SK-N-MC (cell line): ENCODE results near the gene DTD1.

Experiments
- DNase-seq: peaks from one replicate; pipeline ENCODE4 v3.0.0-alpha.2; 2011; ENCODE audit warnings: low read depth, low spot score
- H3K27ac ChIP-seq: fragments of 200-600 bp; sonication (generic); 2 replicates; pipeline ENCODE4 v1.5.1; 2016; ENCODE audit warnings: mixed run types
- H3K36me3 ChIP-seq: fragments of 200-600 bp; sonication (generic); 2 replicates; pipeline ENCODE4 v1.6.1; 2017; ENCODE audit warnings: antibody characterized with exemption, low read length, mixed read lengths; ENCODE audit not compliant: insufficient read depth
- H3K4me3 ChIP-seq: fragments of 200-600 bp; sonication (generic); 2 replicates; pipeline ENCODE4 v1.5.1; 2016
- H3K9ac ChIP-seq: fragments of 200-600 bp; sonication (generic); 2 replicates; pipeline ENCODE4 v1.8.0; 2017; ENCODE audit warnings: mixed run types, mixed read lengths; ENCODE audit not compliant: insufficient read length
- H3K9me3 ChIP-seq: fragments of 200-600 bp; sonication (generic); 2 replicates; pipeline ENCODE4 v1.6.1; 2017; ENCODE audit warnings: low read depth, mild to moderate bottlenecking, antibody characterized with exemption, low read length, moderate library complexity, mixed read lengths
- EZH2 ChIP-seq: fragments of 200-600 bp; sonication (generic); IDR thresholded peaks from one replicate; pipeline ENCODE4 v1.6.1; 2017; ENCODE audit warnings: antibody characterized with exemption
- FOXP2 ChIP-seq: optimal IDR thresholded peaks from 2 replicates; pipeline ENCODE3; 2011; ENCODE audit warnings: mild to moderate bottlenecking, moderate library complexity; ENCODE audit not compliant: insufficient read depth; ENCODE audit errors: extremely low read length, control extremely low read depth
- POLR2AphosphoS5 ChIP-seq: IDR thresholded peaks from 2 replicates; pipeline ENCODE4 v1.6.1; 2012; ENCODE audit warnings: mild to moderate bottlenecking, low read depth, low read length, borderline replicate concordance

Gene DTD1

GRCh38 chr20:18678549-18679419, 90.9 kb downstream of the DTD1 start:
- DNase-seq, result no peak

GRCh38 chr20:18683839-18684238, 96.0 kb downstream of the DTD1 start:
- TF ChIP-seq FOXP2 (no peak), EZH2 (no peak), POLR2AphosphoS5 (no peak)
- Histone ChIP-seq H3K36me3 (no peaks in the 10 kb centered on the region), H3K9ac (no peak overlapping the region), H3K27ac (no peak overlapping the region), H3K4me3 (no peak overlapping the region), H3K9me3 (no peaks in the 10 kb centered on the region)
- no peak for DNase-seq

More at GRCh38 chr20:18678549-18679419, 90.9 kb downstream of the DTD1 start:
- no peaks in the 10 kb centered on the region for H3K9me3 ChIP-seq
- H3K36me3 ChIP-seq, result no peaks in the 10 kb centered on the region
- H3K27ac ChIP-seq, result no peak overlapping the region
- H3K4me3 ChIP-seq, result no peak overlapping the region
- TF ChIP-seq FOXP2 (no peak), EZH2 (no peak), POLR2AphosphoS5 (no peak)
- H3K9ac ChIP-seq, result no peak overlapping the region

GRCh38 chr20:18684775-18685174, 96.9 kb downstream of the DTD1 start:
- Histone ChIP-seq H3K27ac (no peak overlapping the region), H3K9ac (no peak overlapping the region), H3K9me3 (no peaks in the 10 kb centered on the region), H3K4me3 (no peak overlapping the region), H3K36me3 (no peaks in the 10 kb centered on the region)
- TF ChIP-seq FOXP2 (no peak), EZH2 (no peak), POLR2AphosphoS5 (no peak)
- no peak for DNase-seq

- Histone ChIP-seq H3K27ac (no peak overlapping the region), H3K9ac (no peak overlapping the region), H3K9me3 (no peaks in the 10 kb centered on the region), H3K4me3 (no peak overlapping the region), H3K36me3 (no peaks in the 10 kb centered on the region)
- TF ChIP-seq FOXP2, result no peak
- no peak for TF ChIP-seq POLR2AphosphoS5
- TF ChIP-seq EZH2, result no peak
- DNase-seq, result no peak
Measured at GRCh38 chr20:18685406-18685805, 97.6 kb downstream of the DTD1 start.

GRCh38 chr20:18686696-18687095, 98.8 kb downstream of the DTD1 start:
- Histone ChIP-seq H3K36me3 (no peaks in the 10 kb centered on the region), H3K4me3 (no peak overlapping the region), H3K27ac (no peak overlapping the region), H3K9ac (no peak overlapping the region), H3K9me3 (no peaks in the 10 kb centered on the region)
- DNase-seq, result no peak
- no peak for TF ChIP-seq POLR2AphosphoS5
- no peak for TF ChIP-seq EZH2
- no peak for TF ChIP-seq FOXP2

GRCh38 chr20:18688676-18689075, 100.8 kb downstream of the DTD1 start:
- DNase-seq, result no peak
- H3K36me3 ChIP-seq, result no peaks in the 10 kb centered on the region
- no peak overlapping the region for H3K9ac ChIP-seq
- no peaks in the 10 kb centered on the region for H3K9me3 ChIP-seq
- no peak overlapping the region for H3K27ac ChIP-seq
- H3K4me3 ChIP-seq, result no peak overlapping the region
- TF ChIP-seq POLR2AphosphoS5, result no peak
- no peak for TF ChIP-seq FOXP2
- no peak for TF ChIP-seq EZH2

GRCh38 chr20:18689557-18689956, 101.7 kb downstream of the DTD1 start:
- Histone ChIP-seq H3K4me3 (no peak overlapping the region), H3K36me3 (no peaks in the 10 kb centered on the region), H3K27ac (no peak overlapping the region), H3K9ac (no peak overlapping the region), H3K9me3 (no peaks in the 10 kb centered on the region)
- TF ChIP-seq EZH2 (no peak), FOXP2 (no peak)
- no peak for DNase-seq

GRCh38 chr20:18692447-18692846, 104.6 kb downstream of the DTD1 start:
- H3K36me3 ChIP-seq, result no peaks in the 10 kb centered on the region
- no peak for TF ChIP-seq EZH2
- no peak for TF ChIP-seq POLR2AphosphoS5
- TF ChIP-seq FOXP2, result no peak
- no peak overlapping the region for H3K9ac ChIP-seq
- no peak overlapping the region for H3K27ac ChIP-seq
- H3K4me3 ChIP-seq, result no peak overlapping the region
- no peak for DNase-seq
- H3K9me3 ChIP-seq, result no peaks in the 10 kb centered on the region

- Histone ChIP-seq H3K9me3 (no peaks in the 10 kb centered on the region), H3K9ac (no peak overlapping the region), H3K27ac (no peak overlapping the region), H3K36me3 (no peaks in the 10 kb centered on the region), H3K4me3 (no peak overlapping the region)
- no peak for DNase-seq
- TF ChIP-seq FOXP2 (no peak), EZH2 (no peak), POLR2AphosphoS5 (no peak)
Measured at GRCh38 chr20:18694071-18694470, 106.2 kb downstream of the DTD1 start.
